ENCODE data around the gene ATP6V0E1.
A peak's percentile ranks its signal among the peaks of the same experiment; 100 is the strongest.

The ATP6V0E1 gene

DNA sequence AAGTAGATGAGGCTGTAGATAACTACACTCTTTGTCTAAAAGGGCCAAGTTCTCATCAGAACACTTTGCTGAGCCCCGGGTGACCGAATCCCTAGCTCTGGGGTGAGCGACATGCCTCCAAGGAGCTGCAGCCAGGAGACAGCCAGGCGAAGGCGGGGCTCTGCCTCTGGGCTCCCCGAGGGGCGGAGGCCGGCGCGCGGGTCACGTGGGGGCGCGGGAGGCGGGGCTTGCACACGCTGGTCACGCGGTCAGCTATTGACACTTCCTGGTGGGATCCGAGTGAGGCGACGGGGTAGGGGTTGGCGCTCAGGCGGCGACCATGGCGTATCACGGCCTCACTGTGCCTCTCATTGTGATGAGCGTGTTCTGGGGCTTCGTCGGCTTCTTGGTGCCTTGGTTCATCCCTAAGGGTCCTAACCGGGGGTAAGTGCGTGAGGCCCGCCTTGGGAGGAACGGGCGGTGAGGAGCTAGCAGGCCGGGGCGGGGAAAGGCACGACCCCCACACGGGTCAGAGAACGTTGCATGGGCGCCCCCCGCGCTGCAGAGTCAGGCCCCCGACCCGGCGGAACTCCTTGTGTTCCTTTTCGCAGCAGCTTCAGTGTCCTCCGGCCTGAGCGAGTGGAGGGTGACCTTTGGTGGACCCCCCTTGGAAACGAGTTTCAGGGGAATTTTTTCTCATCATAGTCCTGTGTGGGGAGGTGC, at the start of gene ATP6V0E1:
Gene ATP6V0E1, plus strand, starts transcription at position 230 of the 702 bp plus-strand sequence. Its CDS starts 90 bp downstream, at position 320.
- FAIRE-seq (peak; percentile 89), DNase-seq (ENCODE audit: insufficient read length, low spot score) (peak; percentile 87)

DNA sequence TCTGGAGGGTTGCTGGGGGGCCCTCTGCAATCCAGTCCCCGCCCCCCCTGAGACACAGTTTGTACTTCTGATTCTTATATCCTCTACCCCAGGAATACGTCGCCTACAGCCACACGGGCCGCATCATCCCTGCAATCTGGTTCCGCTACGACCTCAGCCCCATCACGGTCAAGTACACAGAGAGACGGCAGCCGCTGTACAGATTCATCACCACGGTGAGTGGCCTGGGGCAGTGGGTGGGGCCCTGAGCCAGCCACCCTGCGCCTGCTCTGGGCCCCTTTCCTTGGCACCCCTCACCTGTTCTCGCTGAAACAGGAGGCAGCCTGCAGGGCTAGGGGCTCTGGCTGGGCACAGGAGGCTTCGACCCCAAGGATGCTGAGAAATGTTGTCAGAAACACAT, 48.5 kb upstream of the ATP6V0E1 start:
- FAIRE-seq (no peak), DNase-seq (ENCODE audit: insufficient read length, low spot score) (no peak)

GRCh38 chr5:172936401-172936800, 47.2 kb upstream of the ATP6V0E1 start:
- no peak for DNase-seq (ENCODE audit: insufficient read length, low spot score)
- no peak for FAIRE-seq

- FAIRE-seq: no peak
- DNase-seq (ENCODE audit: insufficient read length, low spot score): no peak
Observed at GRCh38 chr5:172939071-172939470, 44.5 kb upstream of the ATP6V0E1 start.

DNA sequence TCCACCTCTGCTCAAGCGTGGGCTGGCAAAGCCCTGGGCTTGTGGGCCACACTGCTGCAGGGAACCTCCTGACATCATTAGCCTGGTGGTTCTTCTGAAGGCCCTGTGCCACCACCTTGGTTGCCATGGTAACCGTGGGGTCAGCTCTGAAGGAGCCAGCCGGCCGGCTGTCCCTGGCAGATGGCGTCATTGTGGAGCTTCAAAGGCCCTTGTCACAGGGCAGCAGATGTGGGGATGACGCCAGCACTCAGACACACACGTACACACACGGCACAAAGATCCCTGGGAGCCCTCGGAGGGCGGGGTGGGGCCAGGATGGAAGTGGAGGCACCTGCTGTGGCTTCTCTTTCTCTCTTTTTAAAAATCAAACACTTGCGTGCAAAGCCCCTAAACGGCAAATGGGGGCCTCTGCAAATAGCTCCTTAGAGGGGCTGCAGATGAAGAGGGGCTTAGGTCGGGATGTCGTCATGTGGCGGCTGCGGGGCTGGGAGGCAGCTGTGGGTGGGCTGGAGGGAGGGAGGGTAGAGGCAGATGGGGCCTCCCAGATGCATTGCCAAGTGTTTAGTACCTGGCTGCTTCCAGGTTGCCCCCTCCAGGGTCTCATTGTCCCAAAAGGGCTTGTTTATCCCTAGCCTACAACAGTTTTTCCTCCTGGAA, 43.8 kb upstream of the ATP6V0E1 start:
- DNase-seq (ENCODE audit: insufficient read length, low spot score) (no peak), FAIRE-seq (no peak)

DNA sequence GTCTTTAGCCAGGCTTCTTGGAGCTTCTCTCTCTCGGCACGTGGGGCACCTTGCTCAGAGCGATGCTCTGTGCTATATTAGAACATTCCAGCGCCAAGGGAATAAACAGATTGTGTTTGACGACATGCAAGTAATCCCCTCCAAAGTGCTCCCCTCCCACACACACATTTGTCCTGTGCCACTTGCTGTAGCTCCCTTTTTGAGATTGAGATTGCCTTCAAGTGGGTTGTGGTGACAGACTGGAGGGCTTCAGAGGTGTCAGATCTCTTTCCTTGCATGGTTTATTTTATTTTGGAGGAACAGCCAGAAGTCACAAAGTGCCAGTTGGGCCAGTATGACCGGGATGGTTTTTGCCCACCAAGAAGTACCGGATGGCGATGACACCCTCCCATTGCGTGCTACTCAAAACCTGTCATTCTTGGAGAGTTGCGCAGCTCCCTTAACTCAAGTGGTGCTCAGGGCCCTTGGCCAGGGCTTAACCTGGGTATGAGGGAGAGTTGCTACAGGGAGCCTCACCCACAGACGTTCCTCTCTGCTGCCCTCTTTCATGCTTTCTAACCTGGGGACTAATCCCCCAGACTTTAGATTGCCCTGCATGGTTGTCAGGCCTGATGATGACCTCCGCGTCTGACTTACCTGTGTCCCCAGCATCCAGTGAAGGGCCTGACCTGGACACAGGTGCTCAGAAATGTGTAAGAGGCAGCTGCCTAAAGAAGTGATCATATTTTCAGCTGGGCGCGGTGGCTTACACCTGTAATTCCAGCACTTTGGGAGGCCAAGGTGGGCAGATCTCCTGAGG, 43.1 kb upstream of the ATP6V0E1 start:
- FAIRE-seq: no peak

DNA sequence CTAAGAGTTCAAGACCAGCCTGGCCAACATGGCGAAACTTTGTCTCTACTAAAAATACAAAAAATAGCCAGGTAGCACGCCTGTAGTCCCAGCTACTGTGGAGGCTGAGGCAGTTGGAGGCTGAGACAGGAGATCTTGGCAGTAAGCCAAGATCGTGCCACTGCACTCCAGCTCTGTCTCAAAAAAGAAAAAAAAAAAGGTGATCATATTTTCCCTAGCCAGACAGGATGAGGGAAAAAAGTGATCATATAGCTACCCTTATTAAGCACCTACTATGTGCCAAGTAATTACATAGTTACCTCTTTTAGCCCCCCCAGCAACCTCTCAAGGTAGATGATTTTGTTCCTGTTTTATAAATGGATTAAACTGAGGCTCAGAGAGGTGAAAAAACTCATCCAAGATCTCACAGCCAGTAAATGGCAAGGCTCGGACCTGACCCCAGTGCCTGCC, 42.5 kb upstream of the ATP6V0E1 start:
- DNase-seq (ENCODE audit: insufficient read length, low spot score) (no peak), FAIRE-seq (no peak)

More for the DNA sequence above, 43.1 kb upstream of the ATP6V0E1 start:
- no peak for DNase-seq (ENCODE audit: insufficient read length, low spot score)

- FAIRE-seq (no peak), DNase-seq (ENCODE audit: insufficient read length, low spot score) (no peak)
Observed at GRCh38 chr5:172942556-172942955, 41.0 kb upstream of the ATP6V0E1 start.

GRCh38 chr5:172943283-172943841, 40.2 kb upstream of the ATP6V0E1 start:
- DNase-seq (ENCODE audit: insufficient read length, low spot score): no peak

DNA sequence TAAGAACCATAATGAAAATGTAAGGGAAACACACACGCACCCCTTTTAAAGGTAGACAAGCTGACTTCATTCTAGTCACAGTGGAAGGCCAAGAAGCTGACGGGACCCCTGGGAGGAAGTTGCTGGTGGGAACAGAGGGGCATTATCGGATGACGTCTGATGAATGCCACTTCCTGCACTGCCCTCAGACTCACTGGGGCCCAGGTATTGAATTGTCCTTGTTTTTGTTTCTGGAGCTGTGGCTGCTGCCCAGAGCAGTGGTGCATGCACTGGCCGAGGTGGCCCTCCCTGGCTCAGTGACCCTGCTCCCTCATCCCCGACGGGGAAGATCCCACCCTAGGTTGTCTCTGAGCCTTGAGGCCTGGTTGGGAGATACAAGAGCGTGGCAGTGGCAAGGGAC, 39.7 kb upstream of the ATP6V0E1 start:
- DNase-seq (ENCODE audit: insufficient read length, low spot score): no peak
- no peak for FAIRE-seq

More at GRCh38 chr5:172943283-172943841, 40.2 kb upstream of the ATP6V0E1 start:
- FAIRE-seq: no peak

DNA sequence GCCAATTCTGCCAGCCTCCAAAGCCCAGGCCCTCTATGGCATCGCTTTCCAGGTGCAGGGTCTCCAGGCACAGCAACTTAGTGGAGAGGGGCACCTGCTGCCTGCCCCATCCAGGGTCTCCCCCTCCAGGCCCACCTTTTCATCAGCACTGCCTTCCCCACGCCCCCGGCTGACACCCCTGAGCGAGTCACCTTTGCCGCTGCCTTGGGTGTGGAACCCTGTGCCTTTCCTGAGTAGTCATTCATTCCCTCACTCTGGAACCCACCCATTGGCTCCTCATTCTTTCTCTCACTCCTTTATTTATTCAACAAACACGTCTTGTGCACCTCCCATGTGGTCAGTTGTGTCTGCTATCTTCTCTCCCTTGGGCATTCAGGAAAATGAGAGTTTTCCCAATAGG, 38.8 kb upstream of the ATP6V0E1 start:
- DNase-seq (ENCODE audit: insufficient read length, low spot score): no peak

DNA sequence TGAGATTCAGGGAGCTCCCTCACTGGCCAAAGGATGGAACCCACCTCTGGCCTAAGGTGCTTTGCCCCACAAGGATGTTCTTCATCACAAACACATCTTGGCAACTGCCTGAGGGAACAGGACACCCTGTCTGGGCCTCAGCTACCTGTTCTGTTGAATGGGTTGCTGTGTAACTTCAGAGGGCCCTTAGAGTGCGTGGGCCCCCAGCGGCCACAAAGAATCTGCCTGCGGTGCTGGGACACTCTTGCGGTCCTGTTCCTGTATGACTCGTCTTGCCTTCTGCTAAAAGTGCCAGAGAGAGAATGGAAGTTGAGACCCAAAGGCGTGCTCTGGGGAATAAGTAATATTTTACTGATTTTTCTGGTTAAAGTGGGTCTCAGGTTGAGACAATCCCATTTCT, 38.4 kb upstream of the ATP6V0E1 start:
- DNase-seq (ENCODE audit: insufficient read length, low spot score): no peak
- FAIRE-seq: no peak

More for the DNA sequence above, 38.8 kb upstream of the ATP6V0E1 start:
- FAIRE-seq: no peak

GRCh38 chr5:172946146-172946545, 37.4 kb upstream of the ATP6V0E1 start:
- no peak for FAIRE-seq
- no peak for DNase-seq (ENCODE audit: insufficient read length, low spot score)

- no peak for FAIRE-seq
Observed at GRCh38 chr5:172949426-172949825, 34.1 kb upstream of the ATP6V0E1 start.

GRCh38 chr5:172950176-172950965, 33.2 kb upstream of the ATP6V0E1 start:
- no peak for FAIRE-seq

More at GRCh38 chr5:172949426-172949825, 34.1 kb upstream of the ATP6V0E1 start:
- DNase-seq (ENCODE audit: insufficient read length, low spot score): no peak

GRCh38 chr5:172951371-172952033, 32.1 kb upstream of the ATP6V0E1 start:
- FAIRE-seq (no peak), DNase-seq (ENCODE audit: insufficient read length, low spot score) (no peak)

More at GRCh38 chr5:172950176-172950965, 33.2 kb upstream of the ATP6V0E1 start:
- no peak for DNase-seq (ENCODE audit: insufficient read length, low spot score)

- DNase-seq (ENCODE audit: insufficient read length, low spot score): no peak
- no peak for FAIRE-seq
Observed at GRCh38 chr5:172952034-172952511, 31.5 kb upstream of the ATP6V0E1 start.

GRCh38 chr5:172953776-172954675, 29.5 kb upstream of the ATP6V0E1 start:
- FAIRE-seq (no peak), DNase-seq (ENCODE audit: insufficient read length, low spot score) (no peak)

All from GM19239 (cell line).